WTC11 (cell line): Measurements from ENCODE around the gene OPRM1. TPM values are rescaled to one million over a fixed set of nuclear protein-coding genes. Genes with fewer than 3 reads are reported as not detected.

Source experiments
- ATAC-seq: fragments of 200-7000 bp; cut with Tn5 transposase; 2 replicates; pipeline ENCODE4 v1.10.0; 2021; ENCODE audit warnings: mild to moderate bottlenecking, moderate library complexity
- CTCF ChIA-PET: fragments of 300-600 bp; sonication (Branson Sonifier 250); formaldehyde crosslinking; loops from one replicate; lab custom pipeline; 2021; ENCODE audit warnings: antibody characterized with exemption; lab: Charles Lee
- POLR2A ChIA-PET: fragments of 350-600 bp; sonication (Branson Sonifier 250); formaldehyde crosslinking; loops from one replicate; lab custom pipeline; 2021; ENCODE audit warnings: antibody characterized with exemption; lab: Charles Lee
- DNase-seq: peaks from one replicate; pipeline ENCODE4 v3.0.0; 2021; ENCODE audit warnings: low spot score
- H3K27ac Mint-ChIP-seq: 2 replicates; pipeline ENCODE4 v1.8.0; 2021; ENCODE audit warnings: mixed read lengths
- H3K27me3 Mint-ChIP-seq: 2 replicates; pipeline ENCODE4 v1.8.0; 2021; ENCODE audit warnings: low read depth, mild to moderate bottlenecking, moderate library complexity, mixed read lengths
- H3K36me3 Mint-ChIP-seq: 2 replicates; pipeline ENCODE4 v1.8.0; 2021; ENCODE audit warnings: mixed read lengths
- H3K4me1 Mint-ChIP-seq: 2 replicates; pipeline ENCODE4 v1.8.0; 2022; ENCODE audit warnings: mixed read lengths
- H3K4me3 Mint-ChIP-seq: 2 replicates; pipeline ENCODE4 v1.8.0; 2021; ENCODE audit warnings: mild to moderate bottlenecking, moderate library complexity, mixed read lengths
- H3K9me3 Mint-ChIP-seq: 2 replicates; pipeline ENCODE4 v1.8.0; 2021; ENCODE audit warnings: mixed read lengths
- CBFB ChIP-seq: sonication (generic); formaldehyde crosslinking; IDR thresholded peaks from 2 replicates; pipeline ENCODE4 v1.8.1; 2022; ENCODE audit warnings: mild to moderate bottlenecking, low read depth, missing genetic modification reagents
- ESRRA ChIP-seq: sonication (generic); formaldehyde crosslinking; IDR thresholded peaks from 2 replicates; pipeline ENCODE4 v1.8.1; 2022; ENCODE audit warnings: mild to moderate bottlenecking, missing genetic modification reagents, borderline replicate concordance
- NFE2L1 ChIP-seq: sonication (generic); formaldehyde crosslinking; IDR thresholded peaks from 2 replicates; pipeline ENCODE4 v1.8.1; 2023; ENCODE audit warnings: missing genetic modification reagents
- NR1H2 ChIP-seq: sonication (generic); formaldehyde crosslinking; IDR thresholded peaks from 2 replicates; pipeline ENCODE4 v1.9.0; 2021; ENCODE audit warnings: mild to moderate bottlenecking, moderate library complexity, missing genetic modification reagents
- NR3C1 ChIP-seq: sonication (generic); formaldehyde crosslinking; conservative IDR thresholded peaks from 2 replicates; pipeline ENCODE4 v1.8.1; 2023; ENCODE audit warnings: low read depth, mild to moderate bottlenecking, missing genetic modification reagents
- OVOL2 ChIP-seq: fragments of 250-450 bp; sonication (Bioruptor Pico); IDR thresholded peaks from 2 replicates; pipeline ENCODE4 v1.9.0; 2021; ENCODE audit warnings: mild to moderate bottlenecking, borderline replicate concordance
- SOX15 ChIP-seq: fragments of 250-450 bp; sonication (Bioruptor Pico); IDR thresholded peaks from 2 replicates; pipeline ENCODE4 v1.9.0; 2021; ENCODE audit warnings: mild to moderate bottlenecking
- SP1 ChIP-seq: sonication (generic); formaldehyde crosslinking; conservative IDR thresholded peaks from 2 replicates; pipeline ENCODE4 v1.8.1; 2022; ENCODE audit warnings: missing genetic modification reagents
- TEAD1 ChIP-seq: sonication (generic); formaldehyde crosslinking; IDR thresholded peaks from 2 replicates; pipeline ENCODE4 v1.8.0; 2022; ENCODE audit warnings: mild to moderate bottlenecking, missing genetic modification reagents
- ZNF219 ChIP-seq: sonication (generic); formaldehyde crosslinking; IDR thresholded peaks from 2 replicates; pipeline ENCODE4 v1.8.0; 2023; ENCODE audit warnings: missing genetic modification reagents, mild to moderate bottlenecking, borderline replicate concordance
- ZNF396 ChIP-seq: fragments of 250-450 bp; sonication (Bioruptor Pico); IDR thresholded peaks from 2 replicates; pipeline ENCODE4 v1.8.0; 2021; ENCODE audit warnings: mild to moderate bottlenecking, moderate library complexity, borderline replicate concordance
- ZNF512 ChIP-seq: sonication (generic); formaldehyde crosslinking; IDR thresholded peaks from 2 replicates; pipeline ENCODE4 v1.8.1; 2022; ENCODE audit warnings: missing genetic modification reagents, borderline replicate concordance
- total RNA-seq: library from RNA; stranded (reverse); gene quantifications from 3 replicates; pipeline ENCODE4 v1.2.3, GENCODE V29; 2021
- TF ChIP-seq, protein P1 (sequence below): sonication (generic); formaldehyde crosslinking; IDR thresholded peaks from 2 replicates; pipeline ENCODE4 v1.8.0; 2022; ENCODE audit warnings: missing genetic modification reagents
- TF ChIP-seq, protein P2 (sequence below): sonication (generic); formaldehyde crosslinking; IDR thresholded peaks from 2 replicates; pipeline ENCODE4 v1.8.0; 2023; ENCODE audit warnings: missing genetic modification reagents, mild to moderate bottlenecking, borderline replicate concordance
- TF ChIP-seq, protein P3 (sequence below): sonication (generic); formaldehyde crosslinking; IDR thresholded peaks from 2 replicates; pipeline ENCODE4 v1.8.1; 2023; ENCODE audit warnings: mild to moderate bottlenecking, missing genetic modification reagents, moderate library complexity
- TF ChIP-seq, protein P4 (sequence below): fragments of 250-450 bp; sonication (Bioruptor Pico); IDR thresholded peaks from 2 replicates; pipeline ENCODE4 v1.8.0; 2021; ENCODE audit warnings: mild to moderate bottlenecking
- TF ChIP-seq, protein P5 (sequence below): sonication (generic); formaldehyde crosslinking; IDR thresholded peaks from 2 replicates; pipeline ENCODE4 v1.8.0; 2022; ENCODE audit warnings: mild to moderate bottlenecking, missing genetic modification reagents
- TF ChIP-seq, protein P6 (sequence below): sonication (generic); formaldehyde crosslinking; conservative IDR thresholded peaks from 2 replicates; pipeline ENCODE4 v1.8.1; 2022; ENCODE audit warnings: mild to moderate bottlenecking, missing genetic modification reagents

The OPRM1 gene
- total RNA-seq, 1 experiment from 2014 or later = not detected

- no peaks in the 10 kb centered on the region for H3K9me3 Mint-ChIP-seq
- H3K27me3 Mint-ChIP-seq = no peaks in the 10 kb centered on the region
- ATAC-seq (no peak), DNase-seq (no peak)
- H3K4me1 Mint-ChIP-seq = peaks cover 9% of the 10 kb centered on the region
- H3K27ac Mint-ChIP-seq = no peak overlapping the region
- ChIA-PET CTCF (no interaction called here), POLR2A (no interaction called here)
- H3K36me3 Mint-ChIP-seq = no peaks in the 10 kb centered on the region
- H3K4me3 Mint-ChIP-seq = no peak overlapping the region
- TF ChIP-seq, protein P1, sequence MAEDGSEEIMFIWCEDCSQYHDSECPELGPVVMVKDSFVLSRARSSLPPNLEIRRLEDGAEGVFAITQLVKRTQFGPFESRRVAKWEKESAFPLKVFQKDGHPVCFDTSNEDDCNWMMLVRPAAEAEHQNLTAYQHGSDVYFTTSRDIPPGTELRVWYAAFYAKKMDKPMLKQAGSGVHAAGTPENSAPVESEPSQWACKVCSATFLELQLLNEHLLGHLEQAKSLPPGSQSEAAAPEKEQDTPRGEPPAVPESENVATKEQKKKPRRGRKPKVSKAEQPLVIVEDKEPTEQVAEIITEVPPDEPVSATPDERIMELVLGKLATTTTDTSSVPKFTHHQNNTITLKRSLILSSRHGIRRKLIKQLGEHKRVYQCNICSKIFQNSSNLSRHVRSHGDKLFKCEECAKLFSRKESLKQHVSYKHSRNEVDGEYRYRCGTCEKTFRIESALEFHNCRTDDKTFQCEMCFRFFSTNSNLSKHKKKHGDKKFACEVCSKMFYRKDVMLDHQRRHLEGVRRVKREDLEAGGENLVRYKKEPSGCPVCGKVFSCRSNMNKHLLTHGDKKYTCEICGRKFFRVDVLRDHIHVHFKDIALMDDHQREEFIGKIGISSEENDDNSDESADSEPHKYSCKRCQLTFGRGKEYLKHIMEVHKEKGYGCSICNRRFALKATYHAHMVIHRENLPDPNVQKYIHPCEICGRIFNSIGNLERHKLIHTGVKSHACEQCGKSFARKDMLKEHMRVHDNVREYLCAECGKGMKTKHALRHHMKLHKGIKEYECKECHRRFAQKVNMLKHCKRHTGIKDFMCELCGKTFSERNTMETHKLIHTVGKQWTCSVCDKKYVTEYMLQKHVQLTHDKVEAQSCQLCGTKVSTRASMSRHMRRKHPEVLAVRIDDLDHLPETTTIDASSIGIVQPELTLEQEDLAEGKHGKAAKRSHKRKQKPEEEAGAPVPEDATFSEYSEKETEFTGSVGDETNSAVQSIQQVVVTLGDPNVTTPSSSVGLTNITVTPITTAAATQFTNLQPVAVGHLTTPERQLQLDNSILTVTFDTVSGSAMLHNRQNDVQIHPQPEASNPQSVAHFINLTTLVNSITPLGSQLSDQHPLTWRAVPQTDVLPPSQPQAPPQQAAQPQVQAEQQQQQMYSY (CRISPR knock-in tag) = no peak
- TF ChIP-seq SP1 (no peak), NFE2L1 (CRISPR knock-in tag) (no peak), ESRRA (no peak), NR1H2 (CRISPR knock-in tag) (no peak), ZNF396 (CRISPR knock-in tag) (no peak), OVOL2 (CRISPR knock-in tag) (no peak), ZNF512 (CRISPR knock-in tag) (no peak), CBFB (CRISPR knock-in tag) (no peak), TEAD1 (CRISPR knock-in tag) (no peak), NR3C1 (no peak), SOX15 (CRISPR knock-in tag) (no peak), ZNF219 (CRISPR knock-in tag) (no peak)
- TF ChIP-seq, protein P2, sequence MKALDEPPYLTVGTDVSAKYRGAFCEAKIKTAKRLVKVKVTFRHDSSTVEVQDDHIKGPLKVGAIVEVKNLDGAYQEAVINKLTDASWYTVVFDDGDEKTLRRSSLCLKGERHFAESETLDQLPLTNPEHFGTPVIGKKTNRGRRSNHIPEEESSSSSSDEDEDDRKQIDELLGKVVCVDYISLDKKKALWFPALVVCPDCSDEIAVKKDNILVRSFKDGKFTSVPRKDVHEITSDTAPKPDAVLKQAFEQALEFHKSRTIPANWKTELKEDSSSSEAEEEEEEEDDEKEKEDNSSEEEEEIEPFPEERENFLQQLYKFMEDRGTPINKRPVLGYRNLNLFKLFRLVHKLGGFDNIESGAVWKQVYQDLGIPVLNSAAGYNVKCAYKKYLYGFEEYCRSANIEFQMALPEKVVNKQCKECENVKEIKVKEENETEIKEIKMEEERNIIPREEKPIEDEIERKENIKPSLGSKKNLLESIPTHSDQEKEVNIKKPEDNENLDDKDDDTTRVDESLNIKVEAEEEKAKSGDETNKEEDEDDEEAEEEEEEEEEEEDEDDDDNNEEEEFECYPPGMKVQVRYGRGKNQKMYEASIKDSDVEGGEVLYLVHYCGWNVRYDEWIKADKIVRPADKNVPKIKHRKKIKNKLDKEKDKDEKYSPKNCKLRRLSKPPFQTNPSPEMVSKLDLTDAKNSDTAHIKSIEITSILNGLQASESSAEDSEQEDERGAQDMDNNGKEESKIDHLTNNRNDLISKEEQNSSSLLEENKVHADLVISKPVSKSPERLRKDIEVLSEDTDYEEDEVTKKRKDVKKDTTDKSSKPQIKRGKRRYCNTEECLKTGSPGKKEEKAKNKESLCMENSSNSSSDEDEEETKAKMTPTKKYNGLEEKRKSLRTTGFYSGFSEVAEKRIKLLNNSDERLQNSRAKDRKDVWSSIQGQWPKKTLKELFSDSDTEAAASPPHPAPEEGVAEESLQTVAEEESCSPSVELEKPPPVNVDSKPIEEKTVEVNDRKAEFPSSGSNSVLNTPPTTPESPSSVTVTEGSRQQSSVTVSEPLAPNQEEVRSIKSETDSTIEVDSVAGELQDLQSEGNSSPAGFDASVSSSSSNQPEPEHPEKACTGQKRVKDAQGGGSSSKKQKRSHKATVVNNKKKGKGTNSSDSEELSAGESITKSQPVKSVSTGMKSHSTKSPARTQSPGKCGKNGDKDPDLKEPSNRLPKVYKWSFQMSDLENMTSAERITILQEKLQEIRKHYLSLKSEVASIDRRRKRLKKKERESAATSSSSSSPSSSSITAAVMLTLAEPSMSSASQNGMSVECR (CRISPR knock-in tag) = no peak
- TF ChIP-seq, protein P3, sequence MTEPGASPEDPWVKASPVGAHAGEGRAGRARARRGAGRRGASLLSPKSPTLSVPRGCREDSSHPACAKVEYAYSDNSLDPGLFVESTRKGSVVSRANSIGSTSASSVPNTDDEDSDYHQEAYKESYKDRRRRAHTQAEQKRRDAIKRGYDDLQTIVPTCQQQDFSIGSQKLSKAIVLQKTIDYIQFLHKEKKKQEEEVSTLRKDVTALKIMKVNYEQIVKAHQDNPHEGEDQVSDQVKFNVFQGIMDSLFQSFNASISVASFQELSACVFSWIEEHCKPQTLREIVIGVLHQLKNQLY (CRISPR knock-in tag) = no peak
- TF ChIP-seq, protein P4, sequence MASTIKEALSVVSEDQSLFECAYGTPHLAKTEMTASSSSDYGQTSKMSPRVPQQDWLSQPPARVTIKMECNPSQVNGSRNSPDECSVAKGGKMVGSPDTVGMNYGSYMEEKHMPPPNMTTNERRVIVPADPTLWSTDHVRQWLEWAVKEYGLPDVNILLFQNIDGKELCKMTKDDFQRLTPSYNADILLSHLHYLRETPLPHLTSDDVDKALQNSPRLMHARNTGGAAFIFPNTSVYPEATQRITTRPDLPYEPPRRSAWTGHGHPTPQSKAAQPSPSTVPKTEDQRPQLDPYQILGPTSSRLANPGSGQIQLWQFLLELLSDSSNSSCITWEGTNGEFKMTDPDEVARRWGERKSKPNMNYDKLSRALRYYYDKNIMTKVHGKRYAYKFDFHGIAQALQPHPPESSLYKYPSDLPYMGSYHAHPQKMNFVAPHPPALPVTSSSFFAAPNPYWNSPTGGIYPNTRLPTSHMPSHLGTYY = no peak
- TF ChIP-seq, protein P5, sequence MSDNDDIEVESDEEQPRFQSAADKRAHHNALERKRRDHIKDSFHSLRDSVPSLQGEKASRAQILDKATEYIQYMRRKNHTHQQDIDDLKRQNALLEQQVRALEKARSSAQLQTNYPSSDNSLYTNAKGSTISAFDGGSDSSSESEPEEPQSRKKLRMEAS (CRISPR knock-in tag) = no peak
- TF ChIP-seq, protein P6, sequence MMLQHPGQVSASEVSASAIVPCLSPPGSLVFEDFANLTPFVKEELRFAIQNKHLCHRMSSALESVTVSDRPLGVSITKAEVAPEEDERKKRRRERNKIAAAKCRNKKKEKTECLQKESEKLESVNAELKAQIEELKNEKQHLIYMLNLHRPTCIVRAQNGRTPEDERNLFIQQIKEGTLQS (CRISPR knock-in tag) = no peak
These were observed 184.3 kb downstream of the OPRM1 start for GRCh38 chr6:154223296-154223695.
